Astrocyte (in vitro differentiated cells and primary cell): ENCODE data around the gene MEP1B.

Experiments
- CTCF ChIP-seq: IDR thresholded peaks from 2 replicates; pipeline ENCODE4 v1.5.1; 2011; ENCODE audit warnings: low read depth, mild to moderate bottlenecking, inconsistent platforms, low read length, moderate library complexity; ENCODE audit not compliant: insufficient read depth
- EZH2 ChIP-seq: IDR thresholded peaks from 2 replicates; pipeline ENCODE4 v1.6.1; 2012; ENCODE audit warnings: mild to moderate bottlenecking, low read length, inconsistent platforms; ENCODE audit not compliant: insufficient read depth

- TF ChIP-seq CTCF (no peak), EZH2 (no peak)
Measured at GRCh38 chr18:32157580-32157979, 32.3 kb upstream of the MEP1B start.
